Aorta (tissue), 5 donors: Measurements from ENCODE around the gene GJD4. TPM values are rescaled to one million over a fixed set of nuclear protein-coding genes. Genes with fewer than 3 reads are reported as not detected.

Experiments
- ATAC-seq: fragments of 200-7000 bp; cut with Tn5 transposase; one replicate; pipeline ENCODE4 v1.9.1; 2022; ENCODE audit warnings: moderate library complexity; ENCODE audit not compliant: low FRiP score
- DNase-seq, 2 donors: peaks; one replicate each; pipeline ENCODE4 v3.0.0-alpha.2; 2020
- H3K27ac ChIP-seq, 2 donors: one replicate each; pipeline ENCODE4 v1.5.1; 2013; ENCODE audit warnings: low read length in 2 of 2, mild to moderate bottlenecking in 2 of 2, moderate library complexity in 2 of 2, control low read depth in 1 of 2, inconsistent platforms in 1 of 2, low read depth in 1 of 2
- H3K27me3 ChIP-seq, 2 donors: one replicate each; pipeline ENCODE4 v1.6.1; 2013; ENCODE audit warnings: control low read depth in 1 of 2, low read length in 1 of 2, mild to moderate bottlenecking in 1 of 2, moderate library complexity in 1 of 2; ENCODE audit not compliant: insufficient read depth in 2 of 2, control insufficient read depth in 1 of 2
- H3K36me3 ChIP-seq, 2 donors: one replicate each; pipeline ENCODE4 v1.6.1; 2013; ENCODE audit warnings: control low read depth in 1 of 2, low read length in 1 of 2, mild to moderate bottlenecking in 1 of 2; ENCODE audit not compliant: insufficient read depth in 2 of 2, control insufficient read depth in 1 of 2
- H3K4me1 ChIP-seq, 2 donors: one replicate each; pipeline ENCODE4 v1.6.1; 2013; ENCODE audit warnings: low read length in 2 of 2, control low read depth in 1 of 2, mild to moderate bottlenecking in 1 of 2, moderate library complexity in 1 of 2; ENCODE audit not compliant: insufficient read depth in 2 of 2, control insufficient read depth in 1 of 2
- H3K4me3 ChIP-seq, 2 donors: one replicate each; pipeline ENCODE4 v1.5.1; 2013; ENCODE audit warnings: low read length in 2 of 2, control low read depth in 1 of 2, mild to moderate bottlenecking in 1 of 2
- H3K9me3 ChIP-seq: one replicate; pipeline ENCODE4 v1.6.1; 2013; ENCODE audit warnings: mild to moderate bottlenecking, low read length; ENCODE audit not compliant: control insufficient read depth
- WGBS, 2 donors: extraction: QIAGEN DNeasy Blood & Tissue Kit; methylation state at CpG; one replicate each; pipeline ENCODE4 v1.1.7; 2013; 5-methylcytosine and 5-hydroxymethylcytosine counted together
- intact Hi-C, 2 donors: fragments of 100-400 bp; cut with DNase I; formaldehyde crosslinking; loops; one replicate each; pipeline versions ENCODE4 v1.14.2 to v1.15.0; 2022
- polyA plus RNA-seq, 2 donors: library from polyadenylated mRNA; stranded (reverse); fragments of 200-250 nt; gene quantifications; one replicate each; pipeline ENCODE4 v1.2.3, GENCODE V29; 2013
- total RNA-seq, 2 donors: library from RNA; stranded (reverse); fragmentation: NEBNext Ultra II Directional; extraction: Animal tissue kit (Norgen Biotek cat#: 25700); gene quantifications; one replicate each; pipeline ENCODE4 v1.2.1, GENCODE V29; 2021
- donor health status: healthy with polysubstance abuse.
- donor health status: Bipolar disorder and iron deficiency.
- donor health status: DM: no; HTN: no; CAD: no.
- donor health status: DM: no; HTN: no; CAD: no.
- donor health status: DM: yes; HTN: yes; CAD: no.

The GJD4 gene
- total and polyA plus RNA-seq, 4 donors = not detected

GRCh38 chr10:35565602-35566081 is 39.5 kb upstream of the GJD4 start:
- peak overlapping the region in 1 of 2 donors; percentile 20 for H3K27ac ChIP-seq
- no peak overlapping the region for H3K4me3 ChIP-seq
- DNase-seq (no peak), ATAC-seq (no peak)
- intact Hi-C loops = loop anchor here in 1 of 2 donors (10.0 kb wide), 1 partner anchor 231 kb away; the partner anchor contains the start of gene CCNY
- 5 to 11% methylated on average over 8 of the region's 8 CpGs for WGBS, 2 donors
- H3K36me3 ChIP-seq = no peaks in the 10 kb centered on the region
- H3K4me1 ChIP-seq = no peaks in the 10 kb centered on the region
- no peaks in the 10 kb centered on the region for H3K9me3 ChIP-seq
- no peaks in the 10 kb centered on the region for H3K27me3 ChIP-seq

GRCh38 chr10:35567951-35568350 is 37.2 kb upstream of the GJD4 start:
- DNase-seq = no peak
- no peak for ATAC-seq
- H3K27ac ChIP-seq = no peak overlapping the region
- no peaks in the 10 kb centered on the region for H3K9me3 ChIP-seq
- H3K4me3 ChIP-seq = no peak overlapping the region
- H3K4me1 ChIP-seq = no peaks in the 10 kb centered on the region
- WGBS, 2 donors = 90 to 96% methylated on average over 6 of the region's 6 CpGs
- intact Hi-C loops = loop anchor here in 1 of 2 donors (10.0 kb wide), 1 partner anchor 233 kb away; the partner anchor contains the start of gene CCNY
- no peaks in the 10 kb centered on the region for H3K27me3 ChIP-seq
- peaks cover 0 to 1% of the 10 kb centered on the region in 2 donors for H3K36me3 ChIP-seq

GRCh38 chr10:35568483-35569015 is 36.6 kb upstream of the GJD4 start:
- DNase-seq (no peak), ATAC-seq (peak; percentile 21)
- no peaks in the 10 kb centered on the region for H3K4me1 ChIP-seq
- intact Hi-C loops = loop anchor here in 1 of 2 donors (10.0 kb wide), 1 partner anchor 234 kb away; the partner anchor contains the start of gene CCNY
- H3K27me3 ChIP-seq = no peaks in the 10 kb centered on the region
- H3K9me3 ChIP-seq = no peaks in the 10 kb centered on the region
- peaks cover 0 to 1% of the 10 kb centered on the region in 2 donors for H3K36me3 ChIP-seq
- no peak overlapping the region for H3K27ac ChIP-seq
- no peak overlapping the region for H3K4me3 ChIP-seq
- 89 to 94% methylated on average over 20 of the region's 20 CpGs for WGBS, 2 donors

GRCh38 chr10:35569111-35569707 is 35.9 kb upstream of the GJD4 start:
- DNase-seq (no peak), ATAC-seq (no peak)
- intact Hi-C loops = loop anchor here in 1 of 2 donors (10.0 kb wide), 1 partner anchor 234 kb away; the partner anchor contains the start of gene CCNY

GRCh38 chr10:35569836-35570235 is 35.3 kb upstream of the GJD4 start:
- no peaks in the 10 kb centered on the region for H3K4me1 ChIP-seq
- ATAC-seq (no peak), DNase-seq (no peak)
- H3K4me3 ChIP-seq = no peak overlapping the region
- H3K27me3 ChIP-seq = no peaks in the 10 kb centered on the region
- H3K9me3 ChIP-seq = no peaks in the 10 kb centered on the region
- intact Hi-C loops = loop anchor here in 1 of 2 donors (10.0 kb wide), 1 partner anchor 235 kb away; the partner anchor contains the start of gene CCNY
- H3K36me3 ChIP-seq = peaks cover 0 to 1% of the 10 kb centered on the region in 2 donors
- H3K27ac ChIP-seq = no peak overlapping the region
- 84 to 88% methylated on average over 4 of the region's 4 CpGs for WGBS, 2 donors

More at GRCh38 chr10:35569111-35569707, 35.9 kb upstream of the GJD4 start:
- Histone ChIP-seq H3K27ac (no peak overlapping the region), H3K36me3 (peaks cover 0 to 1% of the 10 kb centered on the region in 2 donors), H3K4me1 (no peaks in the 10 kb centered on the region), H3K9me3 (no peaks in the 10 kb centered on the region), H3K27me3 (no peaks in the 10 kb centered on the region), H3K4me3 (no peak overlapping the region)
- 79 to 81% methylated on average over 19 of the region's 19 CpGs for WGBS, 2 donors

GRCh38 chr10:35570397-35570796 is 34.7 kb upstream of the GJD4 start:
- Histone ChIP-seq H3K27me3 (no peaks in the 10 kb centered on the region), H3K4me1 (no peaks in the 10 kb centered on the region), H3K27ac (no peak overlapping the region), H3K9me3 (no peaks in the 10 kb centered on the region), H3K36me3 (peaks cover 0 to 1% of the 10 kb centered on the region in 2 donors), H3K4me3 (no peak overlapping the region)
- ATAC-seq = no peak
- intact Hi-C loops = no loop called here
- no peak for DNase-seq
- WGBS, 2 donors = 93 to 100% methylated on average over 1 of the region's 1 CpG

- H3K4me3 ChIP-seq = no peak overlapping the region
- no peak overlapping the region for H3K27ac ChIP-seq
- WGBS, 2 donors = 97% methylated on average over 1 of the region's 1 CpG
- peaks cover 0 to 1% of the 10 kb centered on the region in 2 donors for H3K36me3 ChIP-seq
- no peaks in the 10 kb centered on the region for H3K9me3 ChIP-seq
- no peak for DNase-seq
- no peaks in the 10 kb centered on the region for H3K4me1 ChIP-seq
- intact Hi-C loops = no loop called here
- H3K27me3 ChIP-seq = no peaks in the 10 kb centered on the region
- no peak for ATAC-seq
Measured at GRCh38 chr10:35572583-35572982, 32.6 kb upstream of the GJD4 start.

GRCh38 chr10:35573796-35574195 is 31.3 kb upstream of the GJD4 start:
- intact Hi-C loops = no loop called here
- Histone ChIP-seq H3K9me3 (no peaks in the 10 kb centered on the region), H3K27me3 (no peaks in the 10 kb centered on the region), H3K4me3 (no peak overlapping the region), H3K4me1 (no peaks in the 10 kb centered on the region), H3K27ac (no peak overlapping the region), H3K36me3 (peaks cover 0 to 1% of the 10 kb centered on the region in 2 donors)
- ATAC-seq (no peak), DNase-seq (no peak)
- 93 to 96% methylated on average over 1 of the region's 1 CpG for WGBS, 2 donors

- no peak overlapping the region for H3K4me3 ChIP-seq
- H3K27ac ChIP-seq = no peak overlapping the region
- no peak for ATAC-seq
- no peaks in the 10 kb centered on the region for H3K27me3 ChIP-seq
- no peaks in the 10 kb centered on the region for H3K4me1 ChIP-seq
- no peaks in the 10 kb centered on the region for H3K9me3 ChIP-seq
- intact Hi-C loops = no loop called here
- 75 to 79% methylated on average over 9 of the region's 9 CpGs for WGBS, 2 donors
- DNase-seq = no peak
- peaks cover 0 to 1% of the 10 kb centered on the region in 2 donors for H3K36me3 ChIP-seq
Measured at GRCh38 chr10:35574924-35575352, 30.2 kb upstream of the GJD4 start.
